GM18909 (cell line): ENCODE measurements around the gene DNPEP.
A peak's percentile ranks its signal among the peaks of the same experiment; 100 is the strongest.
"Not testable (repeated sequence)": the region's sequence is repeated elsewhere in the genome, so short reads cannot be mapped to it uniquely, and the experiment has no call there.

Experiments
- ATAC-seq: cut with Tn5 transposase; IDR thresholded peaks from one replicate; pipeline ENCODE4 v1.9.1; 2021; ENCODE audit warnings: mild to moderate bottlenecking; ENCODE audit not compliant: unreplicated experiment, poor library complexity

Gene DNPEP

GRCh38 chr2:219402665-219403515 lies 15.2 kb upstream of the DNPEP start:
- no peak for ATAC-seq

- ATAC-seq, result no peak
Observed at GRCh38 chr2:219401606-219402005, 13.9 kb upstream of the DNPEP start.

- ATAC-seq, result no peak
Observed at GRCh38 chr2:219400562-219400961, 12.8 kb upstream of the DNPEP start.

- no peak for ATAC-seq
Observed at GRCh38 chr2:219399716-219400478, 12.2 kb upstream of the DNPEP start.

GRCh38 chr2:219398721-219399363 lies 11.1 kb upstream of the DNPEP start:
- ATAC-seq, result no peak

- ATAC-seq, result no peak
Observed at GRCh38 chr2:219396863-219397457, 9.2 kb upstream of the DNPEP start.

GRCh38 chr2:219395609-219396008 lies 7.9 kb upstream of the DNPEP start:
- ATAC-seq, result no peak

GRCh38 chr2:219395056-219395455 lies 7.3 kb upstream of the DNPEP start:
- not testable (repeated sequence) for ATAC-seq

- ATAC-seq, result no peak
Observed at GRCh38 chr2:219392754-219393153, 5.0 kb upstream of the DNPEP start.

GRCh38 chr2:219388907-219389156 lies 1.1 kb upstream of the DNPEP start:
- no peak for ATAC-seq

GRCh38 chr2:219388121-219388906 lies 602 bp upstream of the DNPEP start:
- peak; percentile 85 for ATAC-seq

GRCh38 chr2:219386532-219387280 lies 1.0 kb downstream of the DNPEP start:
- ATAC-seq, result no peak

- no peak for ATAC-seq
Observed at GRCh38 chr2:219385958-219386520, 1.7 kb downstream of the DNPEP start.

- ATAC-seq, result no peak
Observed at GRCh38 chr2:219384859-219385258, 2.9 kb downstream of the DNPEP start.

GRCh38 chr2:219384083-219384713 lies 3.5 kb downstream of the DNPEP start:
- ATAC-seq, result no peak

- ATAC-seq, result no peak
Observed at GRCh38 chr2:219381448-219381847, 6.3 kb downstream of the DNPEP start.

GRCh38 chr2:219380926-219381325 lies 6.8 kb downstream of the DNPEP start:
- ATAC-seq, result no peak

GRCh38 chr2:219378163-219378851 lies 9.4 kb downstream of the DNPEP start:
- ATAC-seq, result no peak
